ENCODE measurements around the gene STAMBPL1.

The STAMBPL1 gene

GRCh38 chr10:88895250-88895649 is 15.2 kb downstream of the STAMBPL1 start:
- no peak for DNase-seq

DNA sequence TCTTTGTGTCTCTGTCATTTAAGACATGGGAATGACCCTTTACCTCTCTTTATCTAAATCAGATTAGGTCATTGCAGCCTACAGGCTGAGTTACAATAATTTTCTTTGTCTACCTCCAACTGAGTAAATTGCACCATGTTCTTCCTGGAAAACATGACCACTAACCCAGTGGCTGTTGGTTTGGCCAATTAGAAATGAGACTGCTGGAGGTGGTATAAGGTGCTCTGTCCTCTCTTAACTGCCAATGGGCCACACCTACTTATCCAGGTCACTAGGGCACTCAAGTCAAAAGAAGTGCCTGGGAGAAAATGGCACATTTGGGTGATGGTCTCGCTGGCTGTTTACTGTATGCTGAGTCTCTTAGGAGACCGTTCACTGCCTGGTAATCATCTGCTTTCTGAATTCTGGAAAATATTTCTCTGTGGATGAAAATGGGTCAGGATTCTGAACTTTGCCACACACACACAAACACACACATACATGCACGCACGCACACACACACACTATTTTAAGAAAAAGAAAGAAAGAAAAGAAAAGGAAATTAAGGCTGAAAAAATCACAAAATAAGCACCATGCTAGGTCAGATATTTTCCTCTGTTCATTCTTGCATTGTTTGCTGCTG is 16.4 kb downstream of the STAMBPL1 start:
- no peak for DNase-seq

DNA sequence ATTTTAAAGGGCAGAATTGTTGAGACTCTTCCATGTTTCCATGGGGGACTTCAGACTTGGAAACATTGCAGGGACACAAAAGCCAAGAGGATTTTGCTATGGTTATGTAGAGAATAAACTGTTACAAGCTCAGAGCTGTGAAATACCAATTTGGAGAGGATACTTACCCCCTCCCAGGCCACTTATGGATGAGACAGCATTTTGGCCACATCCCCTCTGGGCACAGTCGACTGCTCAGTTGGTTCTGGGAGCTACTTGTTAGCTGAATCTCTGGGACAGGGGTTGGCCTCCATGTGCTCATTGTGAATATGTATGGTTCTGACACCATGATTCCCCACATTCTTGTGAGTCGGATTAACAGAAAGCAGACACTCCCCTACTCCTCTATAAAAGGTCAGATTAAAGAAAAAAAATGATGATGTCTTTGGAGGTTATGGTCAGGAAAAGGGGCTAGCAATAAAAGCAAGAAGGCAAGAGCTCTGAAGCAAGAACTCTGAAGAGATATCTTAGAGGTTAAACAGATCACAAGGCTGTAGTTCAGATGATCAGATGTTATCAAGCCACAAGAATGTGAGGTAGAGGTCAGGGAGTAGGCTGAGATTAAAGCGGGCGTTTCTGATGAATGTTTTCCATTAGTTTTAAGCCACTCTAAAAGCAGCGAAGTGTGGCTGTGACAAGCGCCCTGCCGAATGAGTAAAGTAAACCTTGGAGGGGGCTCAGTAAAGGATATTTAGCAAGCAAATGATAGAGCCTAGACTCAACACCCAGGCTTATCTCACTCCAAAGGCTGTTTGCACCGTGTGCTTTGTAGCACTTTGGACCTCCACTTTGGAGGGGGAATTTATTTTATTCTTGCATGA is 17.2 kb downstream of the STAMBPL1 start:
- DNase-seq, result no peak

- DNase-seq, result no peak
Measured at GRCh38 chr10:88898727-88899126, 18.7 kb downstream of the STAMBPL1 start.

DNA sequence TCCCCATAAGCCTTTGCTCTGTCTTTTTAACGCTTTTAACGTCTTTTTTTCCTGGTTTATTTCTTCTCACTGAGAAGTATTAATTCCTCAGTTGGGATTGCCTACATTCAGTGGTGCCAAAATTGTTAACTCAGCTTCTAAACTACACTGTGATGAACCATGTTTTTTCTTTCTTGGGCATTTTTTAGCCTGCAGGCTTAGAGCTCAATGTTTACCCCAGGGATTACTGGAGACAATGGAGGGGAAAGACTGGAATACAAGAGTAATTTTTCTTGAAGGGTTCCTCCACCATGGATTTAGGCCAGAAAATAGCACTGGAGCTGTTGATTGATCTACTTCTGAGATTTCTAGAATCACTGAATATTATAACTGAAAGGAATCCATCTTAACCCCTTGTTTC is 19.8 kb downstream of the STAMBPL1 start:
- no peak for DNase-seq

GRCh38 chr10:88901206-88901983 is 21.4 kb downstream of the STAMBPL1 start:
- no peak for DNase-seq

- no peak for DNase-seq
Measured at GRCh38 chr10:88901984-88902789, 22.1 kb downstream of the STAMBPL1 start.

- DNase-seq, result no peak
Measured at GRCh38 chr10:88903715-88904114, 23.7 kb downstream of the STAMBPL1 start.

- no peak for DNase-seq
Measured at GRCh38 chr10:88906921-88907320, 26.9 kb downstream of the STAMBPL1 start.

DNA sequence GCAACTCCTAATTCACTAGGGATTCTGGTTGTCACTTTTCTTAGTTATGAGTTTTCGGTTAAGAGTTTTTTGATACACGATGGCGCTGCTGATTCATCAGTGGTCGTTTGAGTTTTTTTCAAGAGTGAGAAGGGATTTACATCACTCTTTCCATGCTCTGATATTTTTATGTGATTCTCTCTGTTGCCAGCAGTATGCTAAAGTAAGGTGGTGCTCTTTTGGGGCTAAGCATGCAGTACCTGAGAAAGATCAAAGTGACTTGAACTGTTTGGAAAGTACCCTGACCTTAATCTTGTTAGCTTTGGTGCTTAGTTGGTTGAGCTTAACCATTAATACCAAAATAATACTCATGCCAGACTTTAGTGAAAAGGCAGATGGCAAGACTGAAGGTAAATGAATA is 28.1 kb downstream of the STAMBPL1 start:
- DNase-seq, result no peak

GRCh38 chr10:88911116-88911515 is 31.1 kb downstream of the STAMBPL1 start:
- no peak for DNase-seq

GRCh38 chr10:88911851-88912250 is 31.8 kb downstream of the STAMBPL1 start:
- no peak for DNase-seq

DNA sequence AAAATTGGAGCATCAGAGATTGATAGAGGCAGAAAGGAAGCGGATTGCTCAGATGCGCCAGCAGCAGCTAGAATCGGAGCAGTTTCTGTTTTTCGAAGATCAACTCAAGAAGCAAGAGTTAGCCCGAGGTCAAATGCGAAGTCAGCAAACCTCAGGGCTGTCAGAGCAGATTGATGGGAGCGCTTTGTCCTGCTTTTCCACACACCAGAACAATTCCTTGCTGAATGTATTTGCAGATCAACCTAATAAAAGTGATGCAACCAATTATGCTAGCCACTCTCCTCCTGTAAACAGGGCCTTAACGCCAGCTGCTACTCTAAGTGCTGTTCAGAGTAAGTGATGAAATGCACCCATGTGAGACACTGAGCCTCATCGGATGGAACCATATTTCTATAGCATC is 33.1 kb downstream of the STAMBPL1 start:
- no peak for DNase-seq

GRCh38 chr10:88913788-88914187 is 33.7 kb downstream of the STAMBPL1 start:
- DNase-seq, result no peak

DNA sequence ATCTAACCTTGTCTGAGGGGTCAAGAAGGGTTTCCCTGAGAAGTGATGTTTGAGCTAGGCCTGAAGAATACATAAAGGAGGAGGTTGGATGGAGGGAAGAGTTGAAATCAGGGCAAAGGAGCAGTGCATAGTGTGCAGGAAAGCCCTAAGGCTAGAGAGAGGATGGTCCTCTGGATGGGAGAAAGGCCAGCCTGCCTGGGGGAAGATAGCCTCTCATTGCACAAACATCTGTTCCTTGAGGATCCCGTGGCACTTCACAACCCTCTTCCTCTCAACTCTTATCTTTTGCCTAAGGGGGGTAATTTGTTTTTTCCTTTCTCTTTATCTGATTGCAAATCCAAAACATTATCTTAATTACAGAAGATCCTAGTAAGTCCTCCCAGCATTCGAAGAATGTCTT is 35.7 kb downstream of the STAMBPL1 start:
- no peak for DNase-seq

DNA sequence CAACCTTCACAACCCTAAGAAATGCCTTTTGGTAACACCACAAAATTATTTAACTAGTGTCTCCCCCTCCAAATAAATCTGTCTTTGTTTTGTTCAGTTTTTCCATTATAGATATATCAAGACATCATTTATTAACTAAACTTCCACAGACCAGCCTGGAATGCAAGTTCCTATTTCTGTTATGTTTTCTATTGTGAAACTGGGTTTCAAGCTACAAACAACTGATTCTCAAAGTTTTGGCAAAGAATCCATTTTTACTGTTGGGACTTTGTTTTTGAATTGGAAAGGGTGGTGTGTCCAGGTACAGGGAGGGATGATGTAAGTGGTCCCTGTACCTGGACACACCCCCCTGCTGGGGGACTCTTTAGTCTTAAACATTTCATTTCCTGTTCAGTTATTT is 36.2 kb downstream of the STAMBPL1 start:
- no peak for DNase-seq

DNA sequence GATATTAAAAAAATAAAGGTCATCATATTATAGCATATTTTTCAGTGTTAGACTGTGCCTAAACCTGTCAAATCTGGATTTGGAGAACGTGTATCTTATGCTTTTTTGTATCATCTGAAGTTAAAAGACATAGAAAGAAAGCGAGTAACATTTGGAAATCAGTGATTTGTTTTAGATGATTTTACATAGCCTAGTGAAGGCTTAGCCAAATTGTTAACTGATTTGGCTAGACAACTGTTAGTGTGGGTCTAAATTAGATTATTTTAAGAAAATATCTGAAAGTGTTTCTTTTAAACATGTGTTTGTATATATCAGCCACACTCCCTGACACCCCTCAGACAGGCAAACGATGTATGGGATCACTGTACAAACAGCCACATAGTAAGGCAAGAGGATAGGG is 36.9 kb downstream of the STAMBPL1 start:
- no peak for DNase-seq

GRCh38 chr10:88918191-88918905 is 38.3 kb downstream of the STAMBPL1 start:
- no peak for DNase-seq

DNA sequence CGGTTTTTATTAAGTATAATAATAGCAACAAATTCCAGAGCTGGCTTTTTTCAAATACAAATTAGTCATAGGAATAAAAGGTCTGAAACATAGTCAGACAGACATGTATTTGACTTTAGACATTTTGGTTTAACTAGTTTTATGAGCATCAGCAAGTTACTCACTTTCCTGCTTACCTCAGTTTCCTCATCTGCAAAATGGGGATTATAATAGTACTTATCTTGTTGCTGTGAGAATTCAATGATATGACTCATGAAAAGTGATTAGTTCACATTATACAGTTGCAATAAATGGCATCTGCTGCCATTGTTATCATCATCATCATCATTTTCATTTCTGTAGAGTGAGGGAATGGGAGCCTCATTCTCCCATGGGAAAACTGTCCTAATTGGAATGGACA is 39.0 kb downstream of the STAMBPL1 start:
- no peak for DNase-seq

GRCh38 chr10:88920198-88920597 is 40.2 kb downstream of the STAMBPL1 start:
- no peak for DNase-seq

DNA sequence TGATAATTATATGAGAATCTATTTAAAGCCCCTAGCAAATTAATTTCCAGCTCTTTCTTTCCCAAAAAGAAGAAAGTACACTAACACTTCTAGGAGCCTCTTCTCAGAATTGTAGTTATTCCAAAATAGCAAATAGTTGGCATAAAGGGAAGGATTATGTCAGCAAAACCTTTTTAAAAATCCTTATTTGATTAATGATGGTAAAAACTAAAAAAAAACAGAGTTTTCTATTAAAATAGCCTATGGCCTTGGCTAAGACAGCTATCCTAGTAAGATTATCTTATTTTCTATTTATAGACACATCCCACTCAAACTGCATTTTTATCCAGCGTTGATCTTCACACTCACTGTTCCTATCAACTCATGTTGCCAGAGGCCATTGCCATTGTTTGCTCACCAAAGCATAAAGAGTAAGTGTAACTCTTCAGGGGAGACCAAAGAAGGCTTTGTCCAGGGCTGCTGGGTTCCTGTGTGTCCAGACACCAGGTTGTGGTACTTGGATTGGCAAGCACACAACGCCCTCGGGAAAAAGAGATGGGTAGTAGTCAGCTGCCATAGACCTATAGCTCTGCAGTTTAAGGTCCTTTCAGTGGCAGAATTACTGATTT is 41.0 kb downstream of the STAMBPL1 start:
- no peak for DNase-seq

GRCh38 chr10:88922041-88922440 is 42.0 kb downstream of the STAMBPL1 start:
- no peak for DNase-seq

All from stimulated activated CD4-positive, alpha-beta T cell treated with anti-CD3 and anti-CD28 coated beads, Interleukin-2, amount 100 ng/mL, for 48 hours (primary cell).